OCI-LY1 (cell line): ENCODE data around the gene SLAMF9.

Source experiments
- EZH2 ChIP-seq: fragments of 200-600 bp; sonication (generic), shearing (Covaris generic); IDR thresholded peaks from 2 replicates; pipeline ENCODE4 v1.8.0; 2017; ENCODE audit warnings: borderline replicate concordance, mixed run types, mild to moderate bottlenecking, antibody characterized with exemption, low read length, moderate library complexity, mixed read lengths
- TF ChIP-seq, protein P1 (sequence below): fragments of 200-600 bp; sonication (generic), shearing (Covaris generic); IDR thresholded peaks from 2 replicates; pipeline ENCODE4 v1.5.1; 2017; ENCODE audit warnings: mild to moderate bottlenecking, antibody characterized with exemption, low read length, moderate library complexity, mixed read lengths

DNA sequence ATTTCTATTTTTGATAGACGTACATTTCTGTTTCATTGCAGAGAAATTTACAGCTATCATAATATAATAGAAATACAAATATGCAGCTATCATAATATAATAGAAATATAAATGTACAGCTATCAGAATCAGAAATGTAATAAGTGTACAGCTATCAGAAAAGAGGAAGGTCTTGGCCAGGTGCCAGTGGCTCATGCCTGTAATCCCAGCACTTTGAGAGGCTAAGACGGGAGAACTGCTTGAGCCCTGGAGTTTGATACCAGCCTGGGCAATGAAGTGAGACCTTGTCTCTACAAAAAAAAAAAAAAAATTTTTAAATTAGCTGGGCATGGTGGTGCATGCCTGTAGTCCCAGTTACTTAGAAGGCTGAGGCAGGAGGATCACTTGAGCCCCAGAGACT lies 39.9 kb upstream of the SLAMF9 start:
- TF ChIP-seq, protein P1, sequence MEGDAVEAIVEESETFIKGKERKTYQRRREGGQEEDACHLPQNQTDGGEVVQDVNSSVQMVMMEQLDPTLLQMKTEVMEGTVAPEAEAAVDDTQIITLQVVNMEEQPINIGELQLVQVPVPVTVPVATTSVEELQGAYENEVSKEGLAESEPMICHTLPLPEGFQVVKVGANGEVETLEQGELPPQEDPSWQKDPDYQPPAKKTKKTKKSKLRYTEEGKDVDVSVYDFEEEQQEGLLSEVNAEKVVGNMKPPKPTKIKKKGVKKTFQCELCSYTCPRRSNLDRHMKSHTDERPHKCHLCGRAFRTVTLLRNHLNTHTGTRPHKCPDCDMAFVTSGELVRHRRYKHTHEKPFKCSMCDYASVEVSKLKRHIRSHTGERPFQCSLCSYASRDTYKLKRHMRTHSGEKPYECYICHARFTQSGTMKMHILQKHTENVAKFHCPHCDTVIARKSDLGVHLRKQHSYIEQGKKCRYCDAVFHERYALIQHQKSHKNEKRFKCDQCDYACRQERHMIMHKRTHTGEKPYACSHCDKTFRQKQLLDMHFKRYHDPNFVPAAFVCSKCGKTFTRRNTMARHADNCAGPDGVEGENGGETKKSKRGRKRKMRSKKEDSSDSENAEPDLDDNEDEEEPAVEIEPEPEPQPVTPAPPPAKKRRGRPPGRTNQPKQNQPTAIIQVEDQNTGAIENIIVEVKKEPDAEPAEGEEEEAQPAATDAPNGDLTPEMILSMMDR: no peak
- TF ChIP-seq EZH2: no peak
